Mammary epithelial cell (primary cell): ENCODE data around the gene RBM43.

Source experiments
- EZH2 ChIP-seq: IDR thresholded peaks from 2 replicates; pipeline ENCODE4 v1.6.1; 2012; ENCODE audit warnings: low read length, inconsistent platforms, borderline replicate concordance
- TF ChIP-seq, protein P1 (sequence below), 2 donors: IDR thresholded peaks in 1 of 2; conservative IDR thresholded peaks in 1 of 2; 2 replicates each; pipeline ENCODE4 v1.5.1; 2011 to 2012; ENCODE audit warnings: inconsistent platforms in 2 of 2, low read length in 2 of 2, mild to moderate bottlenecking in 2 of 2, control low read depth in 1 of 2, low read depth in 1 of 2; ENCODE audit not compliant: insufficient read depth in 1 of 2; ENCODE audit errors: extremely low read depth in 1 of 2

DNA sequence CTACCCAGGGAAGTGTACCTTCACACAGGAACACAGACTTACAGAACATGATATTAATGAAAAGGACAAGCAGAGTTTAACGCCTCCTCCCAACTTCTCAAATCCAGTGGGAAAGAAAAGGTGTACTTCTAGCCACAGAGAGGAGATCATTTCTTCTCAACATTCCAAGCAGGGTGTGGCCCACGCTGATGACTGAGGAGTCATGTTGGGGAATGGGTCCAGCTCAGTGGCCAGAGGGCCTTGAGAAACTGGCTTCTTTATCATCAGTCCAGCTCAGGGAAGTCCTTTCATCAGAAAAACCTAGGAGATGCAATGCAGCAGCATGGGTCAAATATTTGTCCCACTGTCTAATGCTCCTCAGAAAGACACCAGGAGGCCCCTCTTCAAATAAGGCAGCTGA, 63.0 kb downstream of the RBM43 start:
- TF ChIP-seq, protein P1, sequence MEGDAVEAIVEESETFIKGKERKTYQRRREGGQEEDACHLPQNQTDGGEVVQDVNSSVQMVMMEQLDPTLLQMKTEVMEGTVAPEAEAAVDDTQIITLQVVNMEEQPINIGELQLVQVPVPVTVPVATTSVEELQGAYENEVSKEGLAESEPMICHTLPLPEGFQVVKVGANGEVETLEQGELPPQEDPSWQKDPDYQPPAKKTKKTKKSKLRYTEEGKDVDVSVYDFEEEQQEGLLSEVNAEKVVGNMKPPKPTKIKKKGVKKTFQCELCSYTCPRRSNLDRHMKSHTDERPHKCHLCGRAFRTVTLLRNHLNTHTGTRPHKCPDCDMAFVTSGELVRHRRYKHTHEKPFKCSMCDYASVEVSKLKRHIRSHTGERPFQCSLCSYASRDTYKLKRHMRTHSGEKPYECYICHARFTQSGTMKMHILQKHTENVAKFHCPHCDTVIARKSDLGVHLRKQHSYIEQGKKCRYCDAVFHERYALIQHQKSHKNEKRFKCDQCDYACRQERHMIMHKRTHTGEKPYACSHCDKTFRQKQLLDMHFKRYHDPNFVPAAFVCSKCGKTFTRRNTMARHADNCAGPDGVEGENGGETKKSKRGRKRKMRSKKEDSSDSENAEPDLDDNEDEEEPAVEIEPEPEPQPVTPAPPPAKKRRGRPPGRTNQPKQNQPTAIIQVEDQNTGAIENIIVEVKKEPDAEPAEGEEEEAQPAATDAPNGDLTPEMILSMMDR (conservative IDR thresholded peaks at IDR 0.05 in 1 of 2, IDR thresholded peaks at IDR 0.05 in 1 of 2; ENCODE audit: extremely low read depth in 1 of 2, insufficient read depth in 1 of 2, low read depth in 1 of 2, low read length in 2 of 2) = no peak
- no peak for TF ChIP-seq EZH2
